ENCODE results near the gene CEP41.

The CEP41 gene

DNA sequence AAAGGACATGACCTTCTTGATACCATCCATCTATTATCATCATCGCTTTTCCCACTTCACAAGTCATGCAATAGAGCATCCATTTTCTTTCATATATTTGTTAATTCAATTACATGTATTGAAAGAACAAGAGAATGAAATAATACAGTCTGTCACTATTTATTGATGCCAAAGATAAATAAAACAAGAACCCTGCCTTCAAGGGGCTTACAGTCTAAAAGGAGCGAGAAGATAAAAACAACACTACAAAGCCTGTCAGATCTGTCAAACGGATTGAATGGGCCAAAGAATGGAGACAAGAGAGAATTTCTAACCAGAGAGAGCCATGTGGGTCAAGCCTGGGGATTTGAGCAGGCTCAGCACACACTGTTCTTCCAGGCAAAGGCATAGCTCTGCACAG is 80.3 kb downstream of the CEP41 start:
- no peak for DNase-seq
- H3K36me3 Mint-ChIP-seq, result no peaks in the 10 kb centered on the region
- no peaks in the 10 kb centered on the region for H3K4me1 Mint-ChIP-seq
- H3K4me3 Mint-ChIP-seq, result no peak overlapping the region
- ATAC-seq (replicated peaks), result no peak
- H3K27ac Mint-ChIP-seq, result no peak overlapping the region
- no peaks in the 10 kb centered on the region for H3K27me3 Mint-ChIP-seq
- peaks cover 9 to 18% of the 10 kb centered on the region in 2 donors for H3K9me3 Mint-ChIP-seq

DNA sequence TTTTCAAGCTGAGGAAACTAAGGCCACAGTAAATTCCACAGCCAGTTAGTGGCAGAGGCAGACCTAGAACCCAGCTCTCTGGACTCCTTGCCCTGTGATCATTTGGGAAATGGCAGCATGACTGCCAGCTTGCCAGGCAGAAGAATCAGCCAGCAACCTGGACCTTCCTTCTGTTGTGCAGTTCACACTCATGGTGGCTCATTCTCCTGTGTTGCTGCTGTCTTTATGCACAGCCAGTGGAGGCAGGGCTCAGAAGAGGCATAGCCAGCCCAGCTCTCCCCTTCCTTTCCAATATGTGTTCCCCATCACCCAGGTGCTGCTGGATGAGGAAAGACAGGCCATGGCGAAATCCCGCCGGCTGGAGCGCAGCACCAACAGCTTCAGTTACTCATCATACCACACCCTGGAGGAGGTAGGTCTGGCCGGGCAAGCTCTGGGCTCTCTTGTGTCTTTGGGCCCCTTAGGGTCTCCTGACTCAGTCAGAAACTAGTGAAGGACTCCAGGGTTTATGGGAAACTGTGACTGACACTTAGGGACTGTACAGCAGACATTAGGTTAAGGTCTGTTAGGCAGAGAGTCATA is 81.4 kb downstream of the CEP41 start:
- no peak overlapping the region for H3K27ac Mint-ChIP-seq
- no peaks in the 10 kb centered on the region for H3K36me3 Mint-ChIP-seq
- no peak for ATAC-seq (replicated peaks)
- DNase-seq, result no peak
- H3K4me3 Mint-ChIP-seq, result no peak overlapping the region
- no peaks in the 10 kb centered on the region for H3K27me3 Mint-ChIP-seq
- no peaks in the 10 kb centered on the region for H3K4me1 Mint-ChIP-seq
- peaks cover 9 to 18% of the 10 kb centered on the region in 2 donors for H3K9me3 Mint-ChIP-seq

DNA sequence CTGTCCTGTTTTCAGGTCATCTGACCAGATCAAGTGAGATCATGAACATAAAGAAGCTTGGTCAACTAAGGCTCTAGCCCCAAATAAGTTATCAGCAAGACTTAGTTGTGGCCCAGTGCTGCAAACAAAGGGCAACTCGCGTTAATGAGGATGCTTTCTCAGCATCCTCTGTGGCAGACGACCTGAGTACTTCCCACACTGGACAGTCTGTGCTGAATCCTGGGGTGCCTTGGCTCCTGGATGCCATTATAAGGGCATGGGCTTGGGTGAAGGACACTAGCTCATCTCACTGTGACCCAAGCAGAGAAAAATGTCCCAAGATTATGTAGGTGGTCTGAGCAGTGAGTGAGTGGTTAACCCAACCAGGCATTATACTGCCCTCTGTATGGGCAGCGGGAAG is 82.3 kb downstream of the CEP41 start:
- Mint-ChIP-seq H3K36me3 (no peaks in the 10 kb centered on the region), H3K4me1 (no peaks in the 10 kb centered on the region), H3K4me3 (no peak overlapping the region), H3K27me3 (no peaks in the 10 kb centered on the region), H3K27ac (no peak overlapping the region), H3K9me3 (peaks cover 9 to 18% of the 10 kb centered on the region in 2 donors)
- ATAC-seq (replicated peaks), result no peak
- DNase-seq, result no peak

- no peak overlapping the region for H3K27ac Mint-ChIP-seq
- H3K9me3 Mint-ChIP-seq, result peaks cover 9 to 18% of the 10 kb centered on the region in 2 donors
- DNase-seq (no peak), ATAC-seq (replicated peaks) (no peak)
- no peak overlapping the region for H3K4me3 Mint-ChIP-seq
- H3K36me3 Mint-ChIP-seq, result no peaks in the 10 kb centered on the region
- H3K27me3 Mint-ChIP-seq, result peaks cover 3 to 4% of the 10 kb centered on the region in 2 donors
- no peaks in the 10 kb centered on the region for H3K4me1 Mint-ChIP-seq
Measured at GRCh38 chr7:130356876-130357611, 83.8 kb downstream of the CEP41 start.

- ATAC-seq (replicated peaks) (no peak), DNase-seq (no peak)
- H3K4me1 Mint-ChIP-seq, result no peaks in the 10 kb centered on the region
- peaks cover 5 to 11% of the 10 kb centered on the region in 2 donors for H3K27me3 Mint-ChIP-seq
- no peak overlapping the region for H3K4me3 Mint-ChIP-seq
- H3K27ac Mint-ChIP-seq, result no peak overlapping the region
- peaks cover 9 to 18% of the 10 kb centered on the region in 2 donors for H3K9me3 Mint-ChIP-seq
- no peaks in the 10 kb centered on the region for H3K36me3 Mint-ChIP-seq
Measured at GRCh38 chr7:130356121-130356875, 84.5 kb downstream of the CEP41 start.

DNA sequence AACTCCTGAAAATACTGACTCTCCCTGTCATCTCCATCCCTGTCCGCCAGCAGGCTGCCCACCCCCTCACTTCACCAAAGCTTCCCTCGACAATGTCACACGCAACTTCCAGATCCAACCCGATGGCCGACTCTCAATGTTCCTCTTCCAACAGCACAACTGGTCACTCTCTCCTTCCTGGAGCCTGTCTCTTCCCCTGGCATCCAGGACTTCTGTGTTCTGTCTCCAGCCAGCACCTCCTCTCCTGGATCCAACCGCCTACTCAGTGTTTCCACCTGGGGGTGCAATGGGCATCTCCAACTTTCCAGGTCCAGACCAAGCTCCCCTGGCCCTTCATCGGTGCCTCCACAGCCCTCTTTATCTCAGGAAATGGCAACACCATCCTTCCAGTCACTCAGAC is 87.6 kb downstream of the CEP41 start:
- Mint-ChIP-seq H3K4me3 (no peak overlapping the region), H3K36me3 (no peaks in the 10 kb centered on the region), H3K9me3 (peaks cover 0 to under 1% of the 10 kb centered on the region in 2 donors), H3K27me3 (peaks cover 11 to 14% of the 10 kb centered on the region in 2 donors), H3K4me1 (no peaks in the 10 kb centered on the region), H3K27ac (no peak overlapping the region)
- ATAC-seq (replicated peaks), result no peak
- DNase-seq, result no peak

- H3K27ac Mint-ChIP-seq, result no peak overlapping the region
- H3K9me3 Mint-ChIP-seq, result no peaks in the 10 kb centered on the region
- no peak for ATAC-seq (replicated peaks)
- no peak overlapping the region for H3K4me3 Mint-ChIP-seq
- peaks cover 19 to 20% of the 10 kb centered on the region in 2 donors for H3K27me3 Mint-ChIP-seq
- H3K36me3 Mint-ChIP-seq, result no peaks in the 10 kb centered on the region
- no peaks in the 10 kb centered on the region for H3K4me1 Mint-ChIP-seq
- DNase-seq, result no peak
Measured at GRCh38 chr7:130352194-130353074, 88.4 kb downstream of the CEP41 start.

GRCh38 chr7:130351791-130352090 is 89.1 kb downstream of the CEP41 start:
- no peak overlapping the region for H3K27ac Mint-ChIP-seq
- no peaks in the 10 kb centered on the region for H3K4me1 Mint-ChIP-seq
- H3K27me3 Mint-ChIP-seq, result peaks cover 21 to 23% of the 10 kb centered on the region in 2 donors
- ATAC-seq (replicated peaks), result no peak
- H3K9me3 Mint-ChIP-seq, result no peaks in the 10 kb centered on the region
- H3K4me3 Mint-ChIP-seq, result no peak overlapping the region
- DNase-seq, result no peak
- H3K36me3 Mint-ChIP-seq, result no peaks in the 10 kb centered on the region

DNA sequence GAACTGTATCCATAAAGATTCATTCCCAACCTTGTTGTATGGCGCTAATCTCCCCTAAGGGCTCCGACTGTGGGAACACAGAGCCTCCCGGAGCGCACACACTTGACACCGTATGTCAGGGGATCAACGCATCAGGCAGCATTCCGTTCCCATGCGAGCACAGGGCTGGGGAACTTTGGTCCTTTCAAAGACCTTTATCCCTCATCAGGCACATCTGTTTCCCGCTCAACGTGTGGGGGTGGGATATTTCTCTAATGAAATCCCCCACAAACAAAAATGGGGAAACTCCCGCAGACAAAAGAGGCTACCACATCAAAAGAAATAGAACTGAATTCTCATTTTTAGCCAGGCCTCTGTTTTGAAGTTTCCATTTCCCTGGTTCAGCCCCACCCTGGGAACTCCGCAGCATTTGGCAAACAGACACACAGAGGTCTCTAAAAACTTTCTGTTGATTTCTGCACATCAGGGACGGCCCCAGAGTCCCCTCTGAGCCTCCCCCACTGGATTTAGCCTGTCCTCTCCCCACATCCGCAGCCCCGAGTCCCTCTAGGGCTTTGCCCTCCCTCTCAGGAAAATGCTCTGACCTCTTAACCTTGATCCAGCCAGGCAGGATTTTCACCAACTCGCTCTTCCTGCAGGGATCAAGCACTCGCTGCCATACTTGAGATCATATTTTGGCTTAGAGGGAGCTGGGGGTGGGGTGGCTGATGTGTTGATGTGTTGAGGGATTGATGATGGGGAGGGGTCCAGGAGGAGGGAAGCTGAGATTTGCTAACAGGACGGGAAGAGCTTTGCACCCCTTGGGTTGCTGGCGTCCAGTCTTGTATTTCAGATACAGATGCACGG is 89.6 kb downstream of the CEP41 start:
- no peaks in the 10 kb centered on the region for H3K4me1 Mint-ChIP-seq
- no peaks in the 10 kb centered on the region for H3K9me3 Mint-ChIP-seq
- no peak for DNase-seq
- ATAC-seq (replicated peaks), result no peak
- no peak overlapping the region for H3K27ac Mint-ChIP-seq
- H3K36me3 Mint-ChIP-seq, result no peaks in the 10 kb centered on the region
- no peak overlapping the region for H3K4me3 Mint-ChIP-seq
- peaks cover 23 to 24% of the 10 kb centered on the region in 2 donors for H3K27me3 Mint-ChIP-seq

DNA sequence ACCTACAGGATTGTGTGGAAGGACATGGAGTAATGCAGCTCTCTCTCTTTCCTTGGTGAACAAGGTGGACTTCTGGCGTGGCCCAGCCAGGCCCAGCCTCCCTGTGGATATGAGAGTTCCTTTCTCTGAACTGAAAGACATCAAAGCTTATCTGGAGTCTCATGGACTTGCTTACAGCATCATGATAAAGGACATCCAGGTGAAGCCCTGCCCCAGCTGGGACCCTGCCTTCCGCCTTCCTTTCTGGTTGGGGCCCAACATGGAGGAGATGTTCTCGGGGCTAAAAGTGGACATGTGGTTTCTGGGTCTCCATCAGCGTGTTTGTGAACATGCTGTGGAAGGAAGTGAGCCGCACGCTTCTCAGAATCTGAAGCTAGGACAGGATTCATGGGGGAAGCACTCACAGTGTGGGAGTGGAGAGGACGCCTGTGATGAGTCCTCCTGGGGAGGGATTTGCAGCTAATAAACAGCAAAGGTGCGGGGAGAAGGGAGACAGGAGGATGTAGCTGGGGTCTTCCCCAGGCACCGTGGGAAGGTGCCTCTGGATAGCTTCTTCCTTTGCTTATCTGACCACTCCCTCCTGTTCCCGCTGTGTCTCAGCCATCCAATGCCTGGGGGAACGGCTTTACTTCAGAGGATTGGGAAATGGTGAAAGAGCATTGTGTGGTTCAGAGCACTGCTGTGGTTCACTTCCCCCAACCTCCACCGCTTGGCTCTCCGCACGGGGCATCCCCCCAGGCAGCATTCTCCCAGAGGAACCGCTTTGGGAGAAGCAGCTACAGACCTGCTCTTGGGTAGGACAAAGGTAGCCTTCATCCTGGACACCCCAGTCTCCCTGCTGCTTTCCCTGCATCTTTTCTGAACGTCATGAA is 90.7 kb downstream of the CEP41 start:
- DNase-seq, result no peak
- H3K4me1 Mint-ChIP-seq, result no peaks in the 10 kb centered on the region
- no peak overlapping the region for H3K4me3 Mint-ChIP-seq
- no peaks in the 10 kb centered on the region for H3K36me3 Mint-ChIP-seq
- H3K27ac Mint-ChIP-seq, result no peak overlapping the region
- no peak for ATAC-seq (replicated peaks)
- H3K27me3 Mint-ChIP-seq, result peaks cover 23 to 26% of the 10 kb centered on the region in 2 donors
- H3K9me3 Mint-ChIP-seq, result no peaks in the 10 kb centered on the region

DNA sequence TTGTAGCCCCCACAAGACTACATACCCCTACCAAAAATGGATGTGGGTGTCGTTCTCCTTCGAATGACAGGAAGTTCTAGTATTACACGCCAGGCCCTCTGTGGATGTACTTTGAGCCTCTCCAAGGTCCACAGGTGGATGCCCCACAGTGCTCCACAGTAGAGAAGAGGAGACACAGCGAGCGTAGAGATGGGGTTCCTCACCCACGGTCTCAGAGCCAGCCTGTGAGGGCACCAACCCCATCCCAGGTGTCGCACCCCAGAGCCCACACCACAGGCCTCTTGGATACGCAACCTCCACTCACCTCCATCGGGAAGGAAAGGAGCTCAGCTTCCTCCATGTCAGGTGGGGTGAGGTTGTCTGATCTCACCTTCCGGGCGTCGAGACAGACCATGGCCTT is 93.9 kb downstream of the CEP41 start:
- peaks cover 19 to 26% of the 10 kb centered on the region in 2 donors for H3K27me3 Mint-ChIP-seq
- no peaks in the 10 kb centered on the region for H3K36me3 Mint-ChIP-seq
- H3K4me3 Mint-ChIP-seq, result no peak overlapping the region
- ATAC-seq (replicated peaks), result no peak
- no peaks in the 10 kb centered on the region for H3K4me1 Mint-ChIP-seq
- DNase-seq, result no peak
- no peaks in the 10 kb centered on the region for H3K9me3 Mint-ChIP-seq
- no peak overlapping the region for H3K27ac Mint-ChIP-seq

GRCh38 chr7:130346177-130346905 is 94.5 kb downstream of the CEP41 start:
- DNase-seq (no peak), ATAC-seq (replicated peaks) (peak in 1 of 2 donors; percentile 29)
- H3K4me3 Mint-ChIP-seq, result no peak overlapping the region
- no peaks in the 10 kb centered on the region for H3K9me3 Mint-ChIP-seq
- no peak overlapping the region for H3K27ac Mint-ChIP-seq
- H3K27me3 Mint-ChIP-seq, result peaks cover 13 to 25% of the 10 kb centered on the region in 2 donors
- H3K36me3 Mint-ChIP-seq, result no peaks in the 10 kb centered on the region
- no peaks in the 10 kb centered on the region for H3K4me1 Mint-ChIP-seq
